ENCODE measurements around the gene GAS2L3.
"Not testable (repeated sequence)": the region's sequence is repeated elsewhere in the genome, so short reads cannot be mapped to it uniquely, and the experiment has no call there.

GAS2L3 gene

DNA sequence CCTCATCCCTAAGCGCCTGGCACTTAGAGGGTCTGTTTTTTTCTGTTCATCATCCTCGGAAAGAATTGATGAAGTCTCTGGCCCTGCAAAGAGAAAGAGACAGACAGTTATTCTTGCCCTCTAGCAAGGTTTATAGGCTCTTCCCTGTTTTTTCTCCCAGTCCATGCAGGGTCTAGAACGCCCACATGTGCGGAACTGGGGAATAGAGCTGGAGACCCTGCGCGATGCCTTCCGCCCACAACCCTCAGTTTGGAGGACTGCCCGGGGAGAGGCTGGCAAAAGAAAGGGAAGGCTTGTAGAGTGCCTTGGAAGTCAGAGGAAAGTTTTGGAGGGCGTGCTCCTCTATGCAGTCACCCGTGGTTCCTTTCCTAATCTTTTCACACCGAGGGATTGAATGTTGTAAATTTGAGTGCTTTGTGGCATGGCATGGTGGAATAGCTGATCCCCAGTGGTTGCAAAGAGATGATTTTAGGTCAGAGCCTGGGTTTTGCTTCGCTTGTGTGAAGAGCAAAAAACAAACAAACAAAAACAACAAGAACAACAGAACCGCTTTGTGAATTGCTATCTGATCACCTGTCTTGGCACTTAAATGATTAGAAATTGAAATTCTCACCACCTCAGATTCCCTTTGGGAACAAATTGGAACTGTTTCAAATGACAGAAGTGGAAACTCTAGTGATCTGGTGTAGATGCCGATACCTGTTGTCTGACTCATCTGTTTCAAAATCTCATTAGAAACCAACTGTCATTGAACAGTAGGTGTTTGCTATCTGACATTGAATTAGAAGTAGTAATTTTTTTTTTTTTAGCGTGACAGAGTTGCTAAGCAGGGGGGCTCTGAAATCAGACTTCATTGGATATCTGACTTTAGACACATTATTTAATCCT lies 947 bp downstream of the GAS2L3 start:
- DNase-seq (ENCODE audit: low spot score), result peak; percentile 10

DNA sequence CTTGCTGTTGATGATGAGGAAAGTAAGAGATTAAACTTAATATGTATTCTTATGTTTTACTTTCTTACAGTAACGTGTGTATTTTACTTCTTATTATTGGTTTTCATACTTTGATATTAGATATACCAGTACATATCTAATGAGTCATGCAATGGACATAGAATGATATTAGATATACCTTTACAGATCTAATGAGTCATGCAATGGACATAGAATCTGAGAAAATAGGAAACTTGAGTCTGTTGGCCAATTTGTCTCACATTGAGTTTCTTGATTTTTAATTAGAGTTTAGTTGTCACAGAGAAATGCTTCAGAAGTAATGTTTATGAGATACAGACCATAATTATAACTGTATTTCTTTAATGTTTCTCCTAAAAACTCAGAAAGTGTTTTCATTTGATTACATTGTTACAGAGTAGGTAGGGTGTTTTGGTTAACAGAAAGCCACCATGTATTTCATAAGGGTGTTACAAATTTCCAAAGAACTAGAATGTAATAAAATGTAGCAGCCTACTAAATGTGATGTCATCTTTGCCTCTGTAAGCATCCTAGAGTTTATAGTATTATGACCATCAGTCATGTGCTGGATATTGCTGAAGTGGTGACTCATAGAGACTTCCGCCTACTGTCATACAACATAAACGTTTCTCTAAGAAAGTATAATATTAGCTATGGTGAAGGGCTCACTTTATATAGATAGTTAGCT lies 3.0 kb downstream of the GAS2L3 start:
- DNase-seq (ENCODE audit: low spot score), result peak; percentile 30

DNA sequence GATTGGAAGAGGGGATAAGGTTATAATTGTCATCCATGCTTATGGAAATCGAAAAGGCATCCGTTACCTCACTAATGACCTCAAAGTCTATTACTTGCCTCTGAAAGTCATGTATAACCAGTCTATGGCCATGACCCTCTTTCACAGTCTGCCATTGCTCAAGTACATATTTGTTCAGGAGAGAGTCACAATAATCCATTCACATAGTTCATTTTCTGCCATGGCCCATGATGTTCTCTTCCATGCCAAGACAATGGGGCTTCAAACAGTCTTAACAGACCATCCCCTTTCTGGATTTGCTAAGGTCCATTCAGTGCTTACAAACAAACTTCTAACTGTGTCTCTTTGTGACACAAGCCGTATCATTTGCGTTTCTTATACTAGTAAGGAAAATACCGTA lies 5.4 kb downstream of the GAS2L3 start:
- DNase-seq (ENCODE audit: low spot score), result no peak

DNA sequence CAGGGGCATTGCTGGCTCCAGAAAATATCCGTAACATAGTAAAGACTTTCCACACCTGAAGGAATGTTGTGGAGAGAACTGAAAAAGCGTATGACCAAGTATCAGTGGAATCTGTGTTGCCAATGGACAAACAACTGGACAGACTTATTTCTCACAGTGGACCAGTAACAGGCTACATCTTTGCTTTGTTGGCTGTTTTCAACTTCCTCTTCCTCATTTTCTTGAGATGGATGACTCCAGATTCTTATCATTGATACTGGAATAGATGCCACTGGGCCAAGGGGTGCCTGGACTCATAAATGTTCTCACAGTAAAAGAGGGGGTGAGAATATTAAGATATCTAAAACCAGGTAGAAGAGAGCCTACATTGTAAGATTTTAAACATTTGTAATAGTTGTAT lies 6.4 kb downstream of the GAS2L3 start:
- no peak for DNase-seq (ENCODE audit: low spot score)

DNA sequence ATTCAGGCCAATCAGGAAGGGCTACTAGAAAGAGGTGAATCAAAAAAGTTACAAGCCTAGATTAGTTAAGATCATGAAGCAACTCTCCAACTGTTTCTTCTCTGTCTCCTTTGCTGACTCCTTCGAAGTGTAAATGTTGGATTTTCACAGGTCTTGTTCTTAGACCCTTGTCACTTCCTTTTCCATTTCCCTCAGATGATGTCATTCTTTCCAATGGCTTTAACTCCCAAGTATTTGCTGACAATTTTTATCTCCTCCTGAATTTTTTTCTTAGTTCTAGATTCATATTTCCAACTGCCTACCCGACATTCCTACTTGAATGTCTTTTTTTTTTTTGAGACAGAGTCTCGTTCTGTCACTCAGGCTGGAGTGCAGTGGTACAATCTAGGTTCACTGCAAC lies 10.8 kb downstream of the GAS2L3 start:
- no peak for DNase-seq (ENCODE audit: low spot score)

DNA sequence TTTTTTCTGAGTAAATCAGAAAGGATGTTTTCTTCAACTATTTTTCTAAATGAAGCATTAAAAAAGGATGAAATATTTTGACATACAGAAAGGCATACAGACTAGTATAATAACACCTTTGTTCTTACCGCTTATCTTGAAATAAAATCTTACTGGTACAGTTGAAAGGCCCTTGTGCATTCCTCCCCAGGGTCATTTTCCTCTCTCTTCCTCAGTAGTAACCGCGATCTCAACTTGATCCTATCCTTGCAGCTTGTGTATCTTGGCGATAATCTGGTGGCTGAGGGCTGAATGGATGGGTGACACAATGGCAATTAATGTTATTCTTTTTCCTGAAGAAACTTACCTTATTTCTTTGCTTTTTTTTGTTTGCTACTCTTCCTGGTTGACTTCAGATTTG lies 18.5 kb downstream of the GAS2L3 start:
- no peak for DNase-seq (ENCODE audit: low spot score)

DNA sequence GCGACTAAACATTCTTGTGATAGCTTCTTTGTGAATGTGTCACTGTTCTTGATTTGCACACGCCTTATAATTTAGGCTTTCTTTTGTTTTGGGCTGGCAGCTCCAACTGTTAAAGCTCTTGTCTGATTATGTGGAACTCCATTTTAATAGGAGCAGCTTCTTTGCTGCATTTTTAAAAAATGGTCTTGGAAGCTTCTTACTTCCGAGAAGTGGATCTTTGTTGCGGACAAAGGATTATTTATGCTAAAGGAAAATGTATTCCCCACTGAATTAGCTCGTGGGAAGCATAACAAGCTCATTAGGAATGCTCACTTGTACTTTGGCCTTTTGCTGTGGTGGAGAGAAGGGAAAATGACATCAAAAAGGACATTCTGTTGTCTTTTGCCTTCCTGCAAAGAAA lies 20.0 kb downstream of the GAS2L3 start:
- DNase-seq (ENCODE audit: low spot score), result no peak

DNA sequence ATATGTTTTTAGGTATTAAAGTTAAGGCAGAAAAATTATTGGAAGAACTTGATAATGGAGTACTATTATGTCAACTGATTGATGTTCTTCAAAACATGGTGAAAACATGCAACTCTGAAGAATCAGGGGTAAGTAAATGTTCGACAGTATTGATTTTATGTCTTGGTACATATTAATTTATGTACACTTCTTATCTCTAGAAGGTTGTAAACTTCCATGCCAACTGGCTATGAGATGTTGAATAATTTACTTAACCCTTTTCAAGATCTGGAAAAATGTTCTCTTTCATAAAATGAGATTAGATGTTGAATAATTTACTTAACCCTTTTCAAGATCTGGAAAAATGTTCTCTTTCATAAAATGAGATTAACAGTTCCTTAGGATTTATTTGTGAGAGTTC lies 28.1 kb downstream of the GAS2L3 start:
- DNase-seq (ENCODE audit: low spot score), result no peak

DNA sequence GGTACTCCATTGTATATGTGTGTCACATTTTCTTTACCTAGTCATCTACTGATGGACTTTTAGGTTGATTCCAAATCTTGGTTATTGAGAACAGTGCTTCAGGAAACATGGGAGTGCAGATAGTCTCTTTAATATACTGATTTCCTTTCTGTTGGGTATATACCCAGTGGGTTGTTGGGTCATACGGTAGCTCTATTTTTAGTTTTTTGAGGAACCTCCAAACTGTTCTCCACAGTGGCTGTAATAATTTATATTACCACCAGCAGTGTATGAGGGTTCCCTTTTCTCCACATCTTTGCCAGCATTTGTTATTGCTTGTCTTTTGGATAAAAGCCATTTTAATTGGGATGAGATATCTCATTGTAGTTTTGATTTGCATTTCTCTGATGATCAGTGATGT lies 29.5 kb downstream of the GAS2L3 start:
- DNase-seq (ENCODE audit: low spot score), result not testable (repeated sequence)

DNA sequence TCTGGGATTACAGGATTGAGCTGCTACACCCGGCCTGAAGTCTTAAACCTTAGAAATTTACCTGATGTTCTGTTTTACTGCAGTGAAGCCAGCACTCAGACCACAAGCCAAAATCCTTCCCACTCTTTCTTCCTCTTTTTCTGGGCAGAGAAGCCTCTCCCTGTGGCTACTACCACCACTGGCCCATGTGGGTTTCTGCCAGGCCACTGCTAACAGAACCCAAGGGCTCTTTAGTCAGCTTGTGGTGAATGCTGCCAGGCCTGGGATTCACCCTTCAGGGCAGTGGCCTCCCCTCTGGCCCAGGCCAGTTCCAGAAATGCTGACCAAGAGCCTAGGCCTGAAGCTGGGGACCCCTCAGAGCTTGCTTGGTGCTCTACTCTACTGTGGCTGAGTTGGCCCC lies 35.3 kb downstream of the GAS2L3 start:
- no peak for DNase-seq (ENCODE audit: low spot score)

DNA sequence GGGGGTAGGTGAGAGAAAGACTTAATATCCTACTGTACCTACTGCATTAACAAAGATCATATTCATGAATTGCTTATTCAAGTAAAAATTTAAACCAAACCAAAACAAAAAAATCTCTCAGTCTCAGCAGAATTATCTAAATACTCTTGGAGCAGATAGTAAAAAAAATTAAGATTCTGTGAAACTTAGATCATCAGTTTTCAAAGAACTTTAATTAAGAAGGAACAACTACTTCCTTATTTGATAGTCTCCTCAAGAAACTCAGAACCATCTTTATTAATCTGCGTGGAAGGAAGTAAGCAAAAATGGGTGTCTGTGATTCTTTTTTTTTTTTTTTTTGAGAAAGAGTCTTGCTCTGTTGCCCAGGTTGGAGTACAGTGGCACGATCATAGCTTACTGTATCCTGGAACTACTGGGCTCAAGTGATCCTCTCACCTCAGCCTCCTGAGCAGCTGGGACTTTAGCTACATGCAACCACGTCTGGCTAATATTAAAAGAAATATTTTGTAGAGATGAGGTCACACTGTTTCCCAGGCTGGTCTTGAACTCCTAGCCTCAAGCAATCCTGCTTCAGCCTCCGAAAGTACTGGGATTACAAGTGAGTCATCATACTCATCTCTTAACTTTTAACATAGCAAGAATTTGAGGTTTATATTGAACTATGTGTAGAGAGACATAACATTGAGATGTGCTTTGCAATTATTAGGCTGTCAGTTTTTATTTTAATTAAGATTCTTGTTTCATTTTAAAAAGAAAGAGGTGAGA lies 37.4 kb downstream of the GAS2L3 start:
- no peak for DNase-seq (ENCODE audit: low spot score)

DNA sequence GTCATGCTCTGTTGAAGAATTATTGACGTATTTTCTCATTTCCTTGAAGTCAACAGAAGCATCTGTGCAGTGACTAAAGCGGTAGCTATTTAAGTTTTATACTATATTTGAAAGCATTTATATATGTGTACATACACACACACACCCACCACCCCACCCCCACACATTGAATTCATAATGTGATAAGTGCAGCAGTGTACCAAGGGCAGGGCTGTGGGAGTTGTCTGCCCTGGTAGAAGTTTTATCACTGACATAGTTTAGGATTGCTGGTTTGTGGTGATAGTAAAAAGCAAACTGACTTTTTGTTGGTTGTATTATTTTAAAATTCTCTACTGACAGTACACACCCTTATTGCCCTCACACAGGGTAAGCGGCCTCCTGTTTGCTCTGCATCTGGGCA lies 39.1 kb downstream of the GAS2L3 start:
- DNase-seq (ENCODE audit: low spot score), result peak; percentile 66

DNA sequence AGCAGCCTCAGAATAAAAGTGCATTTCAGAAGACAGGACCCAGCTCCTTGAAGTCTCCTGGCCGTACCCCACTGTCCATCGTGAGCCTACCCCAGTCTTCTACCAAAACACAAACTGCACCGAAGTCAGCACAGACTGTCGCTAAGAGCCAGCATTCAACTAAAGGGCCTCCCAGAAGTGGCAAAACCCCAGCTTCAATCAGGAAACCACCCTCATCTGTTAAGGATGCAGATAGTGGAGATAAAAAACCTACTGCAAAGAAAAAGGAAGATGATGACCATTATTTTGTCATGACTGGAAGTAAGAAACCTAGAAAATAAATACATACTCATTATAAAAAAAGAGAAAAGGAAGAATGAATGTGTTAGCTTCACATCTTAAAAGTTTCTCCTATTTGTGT lies 51.1 kb downstream of the GAS2L3 start:
- no peak for DNase-seq (ENCODE audit: low spot score)

DNA sequence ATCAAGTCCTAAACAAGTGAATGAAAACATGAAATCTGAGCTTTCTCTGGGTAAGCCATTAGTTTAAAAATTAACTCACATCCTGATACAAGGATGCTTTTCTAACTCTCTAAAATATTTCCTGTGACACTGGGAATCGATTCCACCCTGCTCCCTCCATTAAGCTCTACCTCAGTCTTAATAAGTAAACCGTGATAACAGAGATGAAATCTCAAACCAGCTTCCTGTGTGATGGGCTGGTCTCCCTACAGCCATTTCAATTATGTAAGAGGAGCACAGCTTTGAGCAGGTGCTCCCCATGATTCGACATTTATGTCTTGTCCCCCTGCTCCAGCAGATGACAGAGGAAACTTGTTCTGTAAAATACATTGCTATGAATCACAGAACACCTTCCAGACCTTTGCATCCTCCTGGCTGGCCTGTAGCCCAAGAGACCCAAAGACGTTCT lies 59.0 kb downstream of the GAS2L3 start:
- DNase-seq (ENCODE audit: low spot score), result no peak

DNA sequence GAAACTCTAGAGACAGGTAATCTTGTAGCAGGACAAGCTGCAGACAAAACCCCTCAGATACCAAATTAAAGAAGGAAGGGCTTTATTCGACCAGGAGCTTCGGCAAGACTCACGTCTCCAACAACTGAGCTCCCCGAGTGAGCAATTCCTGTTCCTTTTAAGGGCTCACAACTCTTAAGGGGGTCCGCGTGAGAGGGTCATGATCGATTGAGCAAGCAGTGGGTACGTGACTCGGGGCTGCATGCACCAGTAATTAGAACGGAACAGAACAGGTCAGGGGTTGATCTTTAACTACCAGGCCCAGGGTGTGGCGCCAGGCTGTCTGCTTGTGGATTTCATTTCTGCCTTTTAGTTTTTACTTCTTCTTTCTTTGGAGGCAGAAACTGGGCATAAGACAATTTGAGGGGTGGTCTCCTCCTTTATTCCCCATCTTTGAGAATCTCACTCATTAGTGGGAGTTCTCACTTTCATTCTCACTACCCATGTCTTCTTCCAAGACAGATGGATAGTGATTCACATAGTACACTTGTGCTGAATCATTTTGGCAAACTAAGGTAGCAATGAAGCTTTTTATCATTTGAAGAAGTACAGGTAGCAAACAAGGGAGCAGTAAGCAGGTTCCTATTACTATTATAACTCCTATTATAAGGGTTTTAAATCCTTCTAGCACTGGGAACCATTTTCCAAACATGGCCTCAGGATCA lies 59.8 kb downstream of the GAS2L3 start:
- not testable (repeated sequence) for DNase-seq (ENCODE audit: low spot score)

DNA sequence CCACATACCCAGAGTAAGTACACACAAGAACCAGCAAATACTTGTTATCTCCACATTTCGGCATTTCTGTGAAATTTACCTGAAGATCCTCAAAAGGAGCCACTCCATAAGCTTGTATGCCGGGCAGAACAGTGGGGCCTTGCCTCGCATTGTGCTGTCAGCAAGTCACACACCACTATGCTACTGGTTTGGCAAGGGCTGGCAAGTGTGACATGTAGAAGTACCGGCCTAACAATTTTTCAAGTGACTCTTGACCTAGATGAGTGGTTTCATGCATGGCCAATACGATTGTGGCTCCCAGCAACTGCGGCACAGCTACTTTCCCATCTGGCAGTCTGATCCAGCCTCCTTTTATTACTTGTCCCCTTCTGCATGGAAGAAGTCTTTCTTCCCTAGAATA lies 69.8 kb downstream of the GAS2L3 start:
- no peak for DNase-seq (ENCODE audit: low spot score)

DNA sequence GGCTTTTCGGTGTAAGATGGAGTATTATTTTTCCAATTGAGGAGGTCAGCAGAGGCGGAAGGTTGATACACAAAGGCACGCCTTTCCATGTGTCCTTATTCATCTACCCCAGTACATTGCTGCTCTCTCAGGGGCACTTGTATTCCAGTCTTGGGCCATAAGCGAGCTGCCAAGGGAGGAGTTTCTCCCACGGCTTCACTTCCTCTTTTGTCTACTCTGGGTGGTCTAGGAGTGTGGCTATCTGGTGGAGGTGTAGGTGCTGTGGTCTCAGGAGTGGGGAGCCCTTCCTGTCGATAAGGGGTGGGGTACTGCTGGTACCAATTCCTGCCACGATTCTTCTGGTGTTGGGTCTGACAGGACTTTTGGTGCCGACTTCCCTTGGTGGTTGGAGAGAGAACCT lies 73.4 kb downstream of the GAS2L3 start:
- no peak for DNase-seq (ENCODE audit: low spot score)

DNA sequence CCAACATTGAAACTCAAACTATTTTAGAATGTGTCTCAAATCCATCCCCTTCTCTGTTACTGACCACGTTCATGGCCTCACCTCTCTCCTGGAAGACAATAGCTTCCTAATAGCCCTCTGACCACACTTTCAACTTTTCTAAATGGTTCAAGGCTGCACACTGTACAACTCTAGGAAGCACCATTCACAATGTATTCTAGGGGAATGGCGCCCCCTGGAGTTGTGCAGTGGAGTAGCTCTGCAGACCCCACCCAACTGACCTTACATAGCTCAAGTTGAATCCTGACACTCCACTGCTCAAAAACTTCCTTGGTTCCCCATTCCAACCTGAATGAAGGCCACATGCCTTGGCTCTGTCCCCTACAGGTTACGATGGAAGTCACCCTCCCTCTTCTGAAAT lies 77.6 kb downstream of the GAS2L3 start:
- no peak for DNase-seq (ENCODE audit: low spot score)

DNA sequence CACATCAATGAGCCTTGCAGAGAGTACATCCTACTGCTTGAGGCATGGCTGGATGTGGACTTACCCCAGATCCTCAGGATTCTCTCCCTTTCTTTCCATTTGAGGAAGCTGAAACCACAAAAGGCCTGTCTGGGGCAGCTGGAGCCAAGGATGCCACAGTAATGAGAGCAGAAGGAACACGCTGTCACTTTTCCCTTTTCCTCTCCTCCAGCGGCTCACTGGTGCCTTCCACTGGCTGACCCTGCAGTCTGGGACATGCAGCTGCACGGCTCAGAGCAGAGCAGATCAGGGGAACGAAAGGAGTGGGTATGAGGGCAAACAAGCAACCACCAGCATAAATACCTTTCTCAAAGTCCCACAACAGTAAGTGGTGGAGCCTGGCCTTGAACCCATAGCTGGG lies 78.2 kb downstream of the GAS2L3 start:
- DNase-seq (ENCODE audit: low spot score), result no peak

DNA sequence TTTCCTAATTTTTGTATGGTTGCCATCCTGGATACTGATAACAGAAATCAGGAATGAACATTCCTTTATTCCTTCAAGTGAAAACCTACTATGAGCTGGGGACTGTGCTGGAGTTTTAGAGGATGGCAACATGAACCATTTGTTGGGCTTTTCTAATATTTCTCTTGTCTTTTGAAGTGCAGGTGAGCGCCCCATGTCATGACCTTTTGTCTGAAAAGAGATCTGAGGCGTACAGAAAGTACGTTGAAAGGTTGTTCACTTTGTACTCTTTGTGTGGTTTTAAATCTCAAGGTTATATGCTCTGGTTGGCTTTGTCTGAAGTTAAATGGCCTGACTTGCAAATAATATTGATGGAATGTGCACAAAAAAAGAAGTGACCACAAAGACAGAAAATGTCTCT lies 79.0 kb downstream of the GAS2L3 start:
- DNase-seq (ENCODE audit: low spot score), result no peak

DNA sequence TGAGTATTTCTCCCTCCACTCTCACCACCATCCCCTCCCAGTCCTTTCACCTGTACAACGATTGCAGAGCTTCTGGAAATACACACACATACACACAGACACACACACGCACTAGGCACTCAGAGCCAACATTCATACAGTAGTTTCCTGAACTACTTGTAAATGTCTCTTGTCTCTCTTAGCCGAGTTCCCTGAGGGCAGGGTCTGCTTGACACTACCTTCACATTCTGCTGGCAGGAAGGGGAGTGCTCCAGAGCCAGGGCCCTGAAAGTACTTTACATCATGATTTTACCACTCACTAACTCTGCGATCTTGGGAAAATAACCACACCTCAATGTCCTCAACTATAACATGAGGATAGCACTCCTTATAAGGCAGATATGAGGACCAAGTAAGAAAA lies 82.7 kb downstream of the GAS2L3 start:
- no peak for DNase-seq (ENCODE audit: low spot score)

DNA sequence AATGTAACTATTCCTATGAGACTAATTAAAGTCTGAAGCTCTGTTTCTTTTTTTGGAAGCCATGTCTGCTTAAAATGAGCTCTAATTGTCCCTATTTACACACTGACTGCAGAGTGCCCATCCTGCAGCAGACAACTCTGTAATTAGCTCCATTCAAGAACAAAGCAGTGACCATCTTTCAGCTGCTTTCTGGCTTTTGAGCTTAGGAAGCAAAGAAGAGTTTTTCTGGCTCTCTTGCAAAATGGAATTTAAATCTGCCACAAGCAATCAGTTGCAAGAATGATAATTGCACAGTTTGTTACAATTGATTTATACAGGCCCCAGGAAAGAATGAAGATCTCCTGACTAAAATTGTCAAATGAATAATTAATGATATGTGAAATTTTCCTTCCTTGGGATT lies 83.4 kb downstream of the GAS2L3 start:
- DNase-seq (ENCODE audit: low spot score), result no peak
